Mesendoderm (in vitro differentiated cells): ENCODE data around the gene ALPG.
"Not testable (repeated sequence)": the region's sequence is repeated elsewhere in the genome, so short reads cannot be mapped to it uniquely, and the experiment has no call there.

Source experiments
- DNase-seq: peaks from one replicate; pipeline ENCODE4 v3.0.0; 2013
- H2AK5ac ChIP-seq: 2 replicates; pipeline ENCODE4 v1.6.1; 2013; ENCODE audit warnings: low read length, inconsistent platforms
- H2BK120ac ChIP-seq: 2 replicates; pipeline ENCODE4 v1.6.1; 2013; ENCODE audit warnings: low read depth, mild to moderate bottlenecking, low read length, moderate library complexity, mixed read lengths
- H2BK15ac ChIP-seq: replicated peaks from 2 replicates; pipeline ENCODE4 v1.6.1; 2013; ENCODE audit warnings: low read depth, mild to moderate bottlenecking, moderate library complexity
- H2BK5ac ChIP-seq: 2 replicates; pipeline ENCODE4 v1.6.1; 2013; ENCODE audit warnings: low read length, inconsistent platforms
- H3K18ac ChIP-seq: 2 replicates; pipeline ENCODE4 v1.6.1; 2013; ENCODE audit warnings: mild to moderate bottlenecking, low read length, mixed read lengths
- H3K23ac ChIP-seq: one replicate; pipeline ENCODE4 v1.6.1; 2013; ENCODE audit warnings: low read length
- H3K27ac ChIP-seq: 2 replicates; pipeline ENCODE4 v1.5.1; 2013; ENCODE audit warnings: low read depth, mild to moderate bottlenecking, inconsistent platforms, low read length, moderate library complexity
- H3K27me3 ChIP-seq: 2 replicates; pipeline ENCODE4 v1.6.1; 2013; ENCODE audit warnings: low read length, control low read depth, mild to moderate bottlenecking, inconsistent platforms; ENCODE audit not compliant: insufficient read depth, poor library complexity
- H3K36me3 ChIP-seq: 2 replicates; pipeline ENCODE4 v1.6.1; 2013; ENCODE audit warnings: low read length, inconsistent platforms; ENCODE audit not compliant: control insufficient read depth, insufficient read depth
- H3K4ac ChIP-seq: one replicate; pipeline ENCODE4 v1.6.1; 2013; ENCODE audit warnings: low read depth, mild to moderate bottlenecking, low read length, moderate library complexity
- H3K4me1 ChIP-seq: 2 replicates; pipeline ENCODE4 v1.6.1; 2013; ENCODE audit warnings: low read depth, low read length, inconsistent platforms; ENCODE audit not compliant: control insufficient read depth
- H3K4me2 ChIP-seq: 2 replicates; pipeline ENCODE4 v1.6.1; 2013; ENCODE audit warnings: low read length
- H3K4me3 ChIP-seq: 2 replicates; pipeline ENCODE4 v1.5.1; 2013; ENCODE audit warnings: mild to moderate bottlenecking, low read length
- H3K56ac ChIP-seq: one replicate; pipeline ENCODE4 v1.6.1; 2013; ENCODE audit warnings: low read length
- H3K79me1 ChIP-seq: 2 replicates; pipeline ENCODE4 v1.6.1; 2013; ENCODE audit warnings: low read length, inconsistent platforms
- H3K79me2 ChIP-seq: 2 replicates; pipeline ENCODE4 v1.6.1; 2013; ENCODE audit warnings: mild to moderate bottlenecking, low read length; ENCODE audit not compliant: control insufficient read depth, insufficient read depth
- H3K9ac ChIP-seq: 2 replicates; pipeline ENCODE4 v1.6.1; 2013; ENCODE audit warnings: low read length, inconsistent platforms
- H4K5ac ChIP-seq: one replicate; pipeline ENCODE4 v1.6.1; 2013; ENCODE audit warnings: low read length
- H4K8ac ChIP-seq: one replicate; pipeline ENCODE4 v1.6.1; 2013; ENCODE audit warnings: low read depth, mild to moderate bottlenecking, control low read depth, low read length, moderate library complexity
- WGBS: extraction: QIAGEN DNeasy Blood & Tissue Kit; methylation state at CpG from one replicate; pipeline ENCODE4 v1.1.7; 2013; ENCODE audit warnings: low lambda C conversion rate, missing lambda C conversion rate; ENCODE audit not compliant: insufficient coverage; ENCODE audit errors: extremely low coverage; 5-methylcytosine and 5-hydroxymethylcytosine counted together

The ALPG gene

DNA sequence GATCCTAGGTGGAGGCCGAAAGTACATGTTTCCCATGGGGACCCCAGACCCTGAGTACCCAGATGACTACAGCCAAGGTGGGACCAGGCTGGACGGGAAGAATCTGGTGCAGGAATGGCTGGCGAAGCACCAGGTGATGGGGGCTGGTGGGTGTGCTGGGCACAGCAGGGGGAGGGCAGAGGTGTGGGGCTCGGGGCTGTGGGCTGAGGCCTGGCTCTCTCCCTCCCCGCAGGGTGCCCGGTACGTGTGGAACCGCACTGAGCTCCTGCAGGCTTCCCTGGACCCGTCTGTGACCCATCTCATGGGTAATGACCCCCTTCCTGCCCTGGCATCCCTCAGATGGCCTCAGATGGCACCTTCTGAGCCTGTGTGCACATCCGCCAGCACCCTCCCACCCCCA is 1.6 kb downstream of the ALPG start:
- not testable (repeated sequence) for H2BK120ac ChIP-seq, H2AK5ac ChIP-seq, H3K79me1 ChIP-seq, H4K8ac ChIP-seq, H3K23ac ChIP-seq, H3K4me1 ChIP-seq, DNase-seq, H3K18ac ChIP-seq, H3K4me3 ChIP-seq, H3K56ac ChIP-seq, H3K27ac ChIP-seq, H3K4me2 ChIP-seq, H3K9ac ChIP-seq, H2BK5ac ChIP-seq, H2BK15ac ChIP-seq, H3K4ac ChIP-seq, H4K5ac ChIP-seq, H3K27me3 ChIP-seq, H3K36me3 ChIP-seq, H3K79me2 ChIP-seq
- WGBS: no CpG with 5 or more reads among the region's 10 CpGs

DNA sequence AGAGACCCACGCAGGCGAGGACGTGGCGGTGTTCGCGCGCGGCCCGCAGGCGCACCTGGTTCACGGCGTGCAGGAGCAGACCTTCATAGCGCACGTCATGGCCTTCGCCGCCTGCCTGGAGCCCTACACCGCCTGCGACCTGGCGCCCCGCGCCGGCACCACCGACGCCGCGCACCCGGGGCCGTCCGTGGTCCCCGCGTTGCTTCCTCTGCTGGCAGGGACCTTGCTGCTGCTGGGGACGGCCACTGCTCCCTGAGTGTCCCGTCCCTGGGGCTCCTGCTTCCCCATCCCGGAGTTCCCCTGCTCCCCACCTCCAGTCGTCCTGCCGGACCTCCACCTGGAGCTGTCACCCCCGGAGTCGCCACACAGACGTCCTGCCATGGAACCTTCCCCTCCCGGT is 3.0 kb downstream of the ALPG start:
- not testable (repeated sequence) for H3K27ac ChIP-seq, H2BK120ac ChIP-seq, H2BK5ac ChIP-seq, H3K27me3 ChIP-seq, H3K23ac ChIP-seq, H4K8ac ChIP-seq, H3K18ac ChIP-seq, H3K79me2 ChIP-seq, H3K56ac ChIP-seq, H3K4me1 ChIP-seq, H3K4me2 ChIP-seq, H3K36me3 ChIP-seq, H3K4ac ChIP-seq, H2AK5ac ChIP-seq, H4K5ac ChIP-seq, DNase-seq, H2BK15ac ChIP-seq, H3K79me1 ChIP-seq, H3K4me3 ChIP-seq, H3K9ac ChIP-seq
- no CpG with 5 or more reads among the region's 40 CpGs for WGBS

DNA sequence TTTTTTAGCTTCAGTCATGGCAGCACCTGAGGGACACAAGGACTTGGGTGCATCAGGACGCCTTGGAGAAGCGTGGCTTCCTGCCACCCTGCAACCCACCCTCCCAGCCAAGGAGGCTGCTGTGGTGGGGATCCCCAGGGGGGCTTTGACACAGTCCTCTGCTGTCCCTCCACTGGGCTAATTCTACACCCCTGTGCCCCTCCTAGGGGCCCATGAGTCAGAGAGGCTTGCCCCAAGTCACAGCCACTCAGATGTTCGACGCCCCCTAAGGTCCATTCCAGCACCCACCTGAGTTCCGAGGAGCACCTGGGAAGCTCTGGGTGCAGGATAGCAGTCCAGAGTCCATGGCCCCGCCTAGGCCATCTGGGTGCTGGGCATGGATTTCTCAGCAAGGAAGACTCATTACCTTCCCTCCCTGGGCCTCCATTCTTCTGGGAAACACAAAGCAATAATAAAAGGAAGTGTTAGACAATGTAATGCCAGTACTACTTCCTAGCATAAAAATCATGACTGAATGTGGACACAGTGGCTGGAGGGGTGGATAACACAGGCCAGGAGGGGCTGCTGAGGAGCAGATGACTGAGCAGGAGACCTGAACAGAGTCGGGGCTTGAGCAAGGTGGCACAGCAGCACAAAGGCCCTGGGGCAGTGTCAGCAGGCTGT is 3.7 kb downstream of the ALPG start:
- no peak overlapping the region for H4K5ac ChIP-seq
- H2BK15ac ChIP-seq: no peak overlapping the region
- no peak overlapping the region for H2AK5ac ChIP-seq
- no peak overlapping the region for H3K4ac ChIP-seq
- no peak overlapping the region for H4K8ac ChIP-seq
- no peaks in the 10 kb centered on the region for H3K79me2 ChIP-seq
- H3K79me1 ChIP-seq: no peaks in the 10 kb centered on the region
- H2BK5ac ChIP-seq: no peak overlapping the region
- H3K9ac ChIP-seq: no peak overlapping the region
- no peak overlapping the region for H3K18ac ChIP-seq
- DNase-seq: no peak
- no peak overlapping the region for H3K4me3 ChIP-seq
- no CpG with 5 or more reads among the region's 7 CpGs for WGBS
- no peaks in the 10 kb centered on the region for H3K4me1 ChIP-seq
- H3K36me3 ChIP-seq: no peaks in the 10 kb centered on the region
- H3K27ac ChIP-seq: no peak overlapping the region
- H3K4me2 ChIP-seq: no peak overlapping the region
- H3K27me3 ChIP-seq: peaks cover 1% of the 10 kb centered on the region
- no peak overlapping the region for H3K23ac ChIP-seq
- H3K56ac ChIP-seq: no peak overlapping the region
- H2BK120ac ChIP-seq: no peak overlapping the region

GRCh38 chr2:232411901-232412629 is 5.4 kb downstream of the ALPG start:
- Histone ChIP-seq H2AK5ac (no peak overlapping the region), H3K27me3 (peaks cover 1% of the 10 kb centered on the region), H3K4me1 (no peaks in the 10 kb centered on the region), H3K23ac (no peak overlapping the region), H3K18ac (no peak overlapping the region), H2BK15ac (no peak overlapping the region), H3K27ac (no peak overlapping the region), H3K56ac (no peak overlapping the region), H3K4ac (no peak overlapping the region), H3K36me3 (no peaks in the 10 kb centered on the region), H3K4me3 (no peak overlapping the region), H3K9ac (no peak overlapping the region), H2BK120ac (no peak overlapping the region), H3K79me1 (no peaks in the 10 kb centered on the region), H4K5ac (no peak overlapping the region), H3K79me2 (no peaks in the 10 kb centered on the region), H3K4me2 (no peak overlapping the region), H2BK5ac (no peak overlapping the region), H4K8ac (no peak overlapping the region)
- DNase-seq: no peak
- no CpG with 5 or more reads among the region's 6 CpGs for WGBS

- Histone ChIP-seq H4K5ac (no peak overlapping the region), H3K4me2 (no peak overlapping the region), H2BK120ac (no peak overlapping the region), H3K79me2 (no peaks in the 10 kb centered on the region), H4K8ac (no peak overlapping the region), H3K79me1 (no peaks in the 10 kb centered on the region), H2AK5ac (no peak overlapping the region), H2BK5ac (no peak overlapping the region), H2BK15ac (no peak overlapping the region), H3K23ac (no peak overlapping the region), H3K4ac (no peak overlapping the region), H3K4me1 (no peaks in the 10 kb centered on the region), H3K18ac (no peak overlapping the region), H3K27me3 (peaks cover 2% of the 10 kb centered on the region), H3K27ac (no peak overlapping the region), H3K9ac (no peak overlapping the region), H3K4me3 (no peak overlapping the region), H3K36me3 (no peaks in the 10 kb centered on the region), H3K56ac (no peak overlapping the region)
- no peak for DNase-seq
- no CpG with 5 or more reads among the region's 5 CpGs for WGBS
Measured at GRCh38 chr2:232412986-232413385, 6.3 kb downstream of the ALPG start.
